ENCODE data around the gene SIPA1. TPM values are rescaled to one million over a fixed set of nuclear protein-coding genes. Genes with fewer than 3 reads are reported as not detected.

The SIPA1 gene
- total RNA-seq, 2 experiments from 2014 or later, result 95.4 to 156 TPM

DNA sequence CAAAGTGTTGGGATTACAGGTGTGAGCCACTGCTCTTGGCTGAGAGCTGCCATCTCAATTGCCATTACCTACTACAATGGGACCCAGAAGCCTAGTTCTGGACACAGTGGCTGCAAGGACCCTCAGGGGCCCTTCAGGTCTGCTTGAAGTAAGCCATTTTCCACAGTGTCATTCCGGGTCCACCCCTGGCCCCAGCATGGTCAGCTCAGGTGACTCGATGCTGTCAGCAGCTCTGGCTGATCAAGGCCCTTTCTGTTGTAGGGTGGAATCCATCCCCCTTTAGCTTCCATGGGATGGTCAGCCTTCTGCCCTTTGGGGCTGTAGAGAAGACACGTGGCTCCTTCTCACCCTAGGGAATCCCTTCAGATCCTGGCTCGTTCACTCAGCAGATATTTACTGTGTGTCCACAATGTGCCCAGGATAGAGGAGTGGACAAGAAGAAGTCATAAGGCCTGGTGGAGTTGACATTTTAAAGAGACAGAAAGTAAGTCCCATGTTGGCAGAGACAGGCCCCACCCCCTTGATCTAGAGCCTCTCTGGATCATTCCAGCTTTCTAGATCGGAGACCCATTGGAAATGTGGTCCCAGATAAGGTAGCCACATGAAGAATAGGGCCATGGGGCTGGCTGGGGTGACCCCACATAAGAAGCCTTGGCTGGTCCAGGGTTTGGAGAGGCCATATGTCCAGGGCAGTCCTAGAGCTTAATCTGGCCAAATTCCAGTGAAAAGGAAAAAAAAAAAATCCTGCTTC is 59.1 kb downstream of the SIPA1 start:
- Histone ChIP-seq H2AFZ (ENCODE audit: low read length) (no peak overlapping the region), H3K4me3 (ENCODE audit: low read depth, low read length, poor library complexity, severe bottlenecking) (no peak overlapping the region), H3K4me1 (ENCODE audit: insufficient read depth, low read length, poor library complexity, severe bottlenecking) (no peaks in the 10 kb centered on the region), H3K9me2 (ENCODE audit: insufficient read depth, low read length) (no peaks in the 10 kb centered on the region), H3K9me3 (ENCODE audit: low read length) (no peaks in the 10 kb centered on the region), H3K36me3 (ENCODE audit: insufficient read depth, low read length) (no peaks in the 10 kb centered on the region), H4K20me1 (ENCODE audit: insufficient read depth, low read length) (no peaks in the 10 kb centered on the region), H3K4me2 (ENCODE audit: low read length) (no peak overlapping the region), H3K27ac (ENCODE audit: low read depth, low read length, poor library complexity, severe bottlenecking) (no peak overlapping the region), H3K79me2 (ENCODE audit: insufficient read depth, low read depth, low read length) (no peaks in the 10 kb centered on the region)
- intact Hi-C loops (cut with micrococcal nuclease; ENCODE audit: unreplicated experiment), result no loop called here
- DNase-seq (ENCODE audit: low spot score), result no peak
- TF ChIP-seq EZH2phosphoT487 (IDR thresholded peaks at IDR 0.05; ENCODE audit: borderline replicate concordance, low read depth, low read length) (no peak), CTCF (conservative IDR thresholded peaks at IDR 0.05; ENCODE audit: low read length) (no peak)
- ChIA-PET CTCF (ENCODE audit: unreplicated experiment) (no interaction called here), POLR2A (interaction anchor here (0.6 kb wide), 1 partner anchor 127 kb away, joined by 3 read pairs; no protein-coding TSS in a partner anchor)
- BruUV-seq (replicated peaks), result no TSS peak

- Histone ChIP-seq H3K4me1 (ENCODE audit: insufficient read depth, low read length, poor library complexity, severe bottlenecking) (no peaks in the 10 kb centered on the region), H3K4me2 (ENCODE audit: low read length) (no peak overlapping the region), H3K36me3 (ENCODE audit: insufficient read depth, low read length) (no peaks in the 10 kb centered on the region), H3K79me2 (ENCODE audit: insufficient read depth, low read depth, low read length) (no peaks in the 10 kb centered on the region), H3K27ac (ENCODE audit: low read depth, low read length, poor library complexity, severe bottlenecking) (no peak overlapping the region), H3K9me3 (ENCODE audit: low read length) (no peaks in the 10 kb centered on the region), H3K9me2 (ENCODE audit: insufficient read depth, low read length) (no peaks in the 10 kb centered on the region), H4K20me1 (ENCODE audit: insufficient read depth, low read length) (no peaks in the 10 kb centered on the region), H3K4me3 (ENCODE audit: low read depth, low read length, poor library complexity, severe bottlenecking) (no peak overlapping the region), H2AFZ (ENCODE audit: low read length) (no peak overlapping the region)
- no peak for TF ChIP-seq CTCF (conservative IDR thresholded peaks at IDR 0.05; ENCODE audit: low read length)
- no peak for TF ChIP-seq EZH2phosphoT487 (IDR thresholded peaks at IDR 0.05; ENCODE audit: borderline replicate concordance, low read depth, low read length)
- ChIA-PET POLR2A (no interaction called here), CTCF (ENCODE audit: unreplicated experiment) (interaction anchor here (0.7 kb wide), 1 partner anchor 793 kb away, joined by 3 read pairs; no protein-coding TSS in a partner anchor)
- intact Hi-C loops (cut with micrococcal nuclease; ENCODE audit: unreplicated experiment), result no loop called here
- no TSS peak for BruUV-seq (replicated peaks)
- DNase-seq (ENCODE audit: low spot score), result no peak
Observed at GRCh38 chr11:65698205-65698604, 60.3 kb downstream of the SIPA1 start.

GRCh38 chr11:65699306-65699705 is 61.4 kb downstream of the SIPA1 start:
- TF ChIP-seq EZH2phosphoT487 (IDR thresholded peaks at IDR 0.05; ENCODE audit: borderline replicate concordance, low read depth, low read length) (no peak), CTCF (conservative IDR thresholded peaks at IDR 0.05; ENCODE audit: low read length) (no peak)
- H3K79me2 ChIP-seq (ENCODE audit: insufficient read depth, low read depth, low read length), result no peaks in the 10 kb centered on the region
- POLR2A ChIA-PET, result interaction anchor here (0.7 kb wide), 1 partner anchor 106 kb away, joined by 4 read pairs; no protein-coding TSS in a partner anchor
- no peak overlapping the region for H3K4me3 ChIP-seq (ENCODE audit: low read depth, low read length, poor library complexity, severe bottlenecking)
- H3K9me2 ChIP-seq (ENCODE audit: insufficient read depth, low read length), result no peaks in the 10 kb centered on the region
- intact Hi-C loops (cut with micrococcal nuclease; ENCODE audit: unreplicated experiment), result no loop called here
- no peak overlapping the region for H3K4me2 ChIP-seq (ENCODE audit: low read length)
- H3K27ac ChIP-seq (ENCODE audit: low read depth, low read length, poor library complexity, severe bottlenecking), result no peak overlapping the region
- no peaks in the 10 kb centered on the region for H3K9me3 ChIP-seq (ENCODE audit: low read length)
- H3K4me1 ChIP-seq (ENCODE audit: insufficient read depth, low read length, poor library complexity, severe bottlenecking), result no peaks in the 10 kb centered on the region
- CTCF ChIA-PET (ENCODE audit: unreplicated experiment), result no interaction called here
- no peak overlapping the region for H2AFZ ChIP-seq (ENCODE audit: low read length)
- DNase-seq (ENCODE audit: low spot score), result no peak
- no peaks in the 10 kb centered on the region for H3K36me3 ChIP-seq (ENCODE audit: insufficient read depth, low read length)
- BruUV-seq (replicated peaks), result no TSS peak
- H4K20me1 ChIP-seq (ENCODE audit: insufficient read depth, low read length), result no peaks in the 10 kb centered on the region
